ENCODE results near the gene OPRL1.

The OPRL1 gene

GRCh38 chr20:64067733-64068307 is 12.1 kb upstream of the OPRL1 start:
- TF ChIP-seq SIN3A (IDR thresholded peaks at IDR 0.05; ENCODE audit: borderline replicate concordance, insufficient read depth, low read length) (no peak), REST (IDR thresholded peaks at IDR 0.05; ENCODE audit: insufficient read depth in 1 of 2, low read depth in 2 of 2, low read length in 2 of 2) (no peak), TAF1 (IDR thresholded peaks at IDR 0.05; ENCODE audit: borderline replicate concordance, insufficient read depth, low read length) (no peak), POLR2AphosphoS5 (IDR thresholded peaks at IDR 0.05; ENCODE audit: low read depth, low read length) (no peak), FOXP2 (optimal IDR thresholded peaks at IDR 0.05; ENCODE audit: borderline replicate concordance, extremely low read depth, extremely low read length, insufficient read depth) (no peak)

- TF ChIP-seq FOXP2 (optimal IDR thresholded peaks at IDR 0.05; ENCODE audit: borderline replicate concordance, extremely low read depth, extremely low read length, insufficient read depth) (no peak), SIN3A (IDR thresholded peaks at IDR 0.05; ENCODE audit: borderline replicate concordance, insufficient read depth, low read length) (no peak), POLR2AphosphoS5 (IDR thresholded peaks at IDR 0.05; ENCODE audit: low read depth, low read length) (no peak), REST (IDR thresholded peaks at IDR 0.05; ENCODE audit: insufficient read depth in 1 of 2, low read depth in 2 of 2, low read length in 2 of 2) (no peak), TAF1 (IDR thresholded peaks at IDR 0.05; ENCODE audit: borderline replicate concordance, insufficient read depth, low read length) (no peak)
Measured at GRCh38 chr20:64068386-64069208, 11.3 kb upstream of the OPRL1 start.

- TF ChIP-seq TAF1 (IDR thresholded peaks at IDR 0.05; ENCODE audit: borderline replicate concordance, insufficient read depth, low read length) = no peak
- no peak for TF ChIP-seq POLR2AphosphoS5 (IDR thresholded peaks at IDR 0.05; ENCODE audit: low read depth, low read length)
- TF ChIP-seq FOXP2 (optimal IDR thresholded peaks at IDR 0.05; ENCODE audit: borderline replicate concordance, extremely low read depth, extremely low read length, insufficient read depth) = no peak
- TF ChIP-seq SIN3A (IDR thresholded peaks at IDR 0.05; ENCODE audit: borderline replicate concordance, insufficient read depth, low read length) = no peak
- TF ChIP-seq REST (IDR thresholded peaks at IDR 0.05; ENCODE audit: insufficient read depth in 1 of 2, low read depth in 2 of 2, low read length in 2 of 2) = no peak
Measured at GRCh38 chr20:64069209-64069613, 10.7 kb upstream of the OPRL1 start.

- no peak for TF ChIP-seq FOXP2 (optimal IDR thresholded peaks at IDR 0.05; ENCODE audit: borderline replicate concordance, extremely low read depth, extremely low read length, insufficient read depth)
- no peak for TF ChIP-seq SIN3A (IDR thresholded peaks at IDR 0.05; ENCODE audit: borderline replicate concordance, insufficient read depth, low read length)
- TF ChIP-seq POLR2AphosphoS5 (IDR thresholded peaks at IDR 0.05; ENCODE audit: low read depth, low read length) = no peak
- no peak for TF ChIP-seq TAF1 (IDR thresholded peaks at IDR 0.05; ENCODE audit: borderline replicate concordance, insufficient read depth, low read length)
- TF ChIP-seq REST (IDR thresholded peaks at IDR 0.05; ENCODE audit: insufficient read depth in 1 of 2, low read depth in 2 of 2, low read length in 2 of 2) = no peak
Measured at GRCh38 chr20:64069614-64070243, 10.2 kb upstream of the OPRL1 start.
